OCI-LY1 (cell line): Measurements from ENCODE around the gene RNF8.

Experiments used
- CTCF ChIP-seq: fragments of 200-600 bp; sonication (generic), shearing (Covaris generic); IDR thresholded peaks from 2 replicates; pipeline ENCODE4 v1.5.1; 2017; ENCODE audit warnings: mild to moderate bottlenecking, antibody characterized with exemption, low read length, moderate library complexity, mixed read lengths
- EZH2 ChIP-seq: fragments of 200-600 bp; sonication (generic), shearing (Covaris generic); IDR thresholded peaks from 2 replicates; pipeline ENCODE4 v1.8.0; 2017; ENCODE audit warnings: borderline replicate concordance, mixed run types, mild to moderate bottlenecking, antibody characterized with exemption, low read length, moderate library complexity, mixed read lengths

GRCh38 chr6:37319856-37320480 lies 33.8 kb upstream of the RNF8 start:
- TF ChIP-seq CTCF = no peak
- TF ChIP-seq EZH2 = no peak
